ENCODE data around the gene FGR. TPM values are rescaled to one million over a fixed set of nuclear protein-coding genes. Genes with fewer than 3 reads are reported as not detected.
"Not testable (repeated sequence)": the region's sequence is repeated elsewhere in the genome, so short reads cannot be mapped to it uniquely, and the experiment has no call there.

Gene FGR
- total and polyA plus RNA-seq, 8 donors, result 3.1 to 126 (median 4.7) TPM

- intact Hi-C loops (cut with DNase I), result no loop called here
- no peaks in the 10 kb centered on the region for H3K9me3 ChIP-seq
- no peak for ATAC-seq
- H3K27me3 ChIP-seq, result peaks cover 0 to 14% of the 10 kb centered on the region in 2 donors
- peak in 1 of 4 donors; percentile 16 for DNase-seq
- peaks cover 7 to 85% of the 10 kb centered on the region in 2 donors for H3K4me1 ChIP-seq
- H3K36me3 ChIP-seq, result no peaks in the 10 kb centered on the region
- peak overlapping the region; percentile 78 to 95 for H3K27ac ChIP-seq
- H3K4me3 ChIP-seq, result peak overlapping the region in 1 of 2 donors; percentile 63
- no peak for TF ChIP-seq CTCF (IDR thresholded peaks at IDR 0.05)
Observed at GRCh38 chr1:27633298-27633610, 1.7 kb downstream of the FGR start.

DNA sequence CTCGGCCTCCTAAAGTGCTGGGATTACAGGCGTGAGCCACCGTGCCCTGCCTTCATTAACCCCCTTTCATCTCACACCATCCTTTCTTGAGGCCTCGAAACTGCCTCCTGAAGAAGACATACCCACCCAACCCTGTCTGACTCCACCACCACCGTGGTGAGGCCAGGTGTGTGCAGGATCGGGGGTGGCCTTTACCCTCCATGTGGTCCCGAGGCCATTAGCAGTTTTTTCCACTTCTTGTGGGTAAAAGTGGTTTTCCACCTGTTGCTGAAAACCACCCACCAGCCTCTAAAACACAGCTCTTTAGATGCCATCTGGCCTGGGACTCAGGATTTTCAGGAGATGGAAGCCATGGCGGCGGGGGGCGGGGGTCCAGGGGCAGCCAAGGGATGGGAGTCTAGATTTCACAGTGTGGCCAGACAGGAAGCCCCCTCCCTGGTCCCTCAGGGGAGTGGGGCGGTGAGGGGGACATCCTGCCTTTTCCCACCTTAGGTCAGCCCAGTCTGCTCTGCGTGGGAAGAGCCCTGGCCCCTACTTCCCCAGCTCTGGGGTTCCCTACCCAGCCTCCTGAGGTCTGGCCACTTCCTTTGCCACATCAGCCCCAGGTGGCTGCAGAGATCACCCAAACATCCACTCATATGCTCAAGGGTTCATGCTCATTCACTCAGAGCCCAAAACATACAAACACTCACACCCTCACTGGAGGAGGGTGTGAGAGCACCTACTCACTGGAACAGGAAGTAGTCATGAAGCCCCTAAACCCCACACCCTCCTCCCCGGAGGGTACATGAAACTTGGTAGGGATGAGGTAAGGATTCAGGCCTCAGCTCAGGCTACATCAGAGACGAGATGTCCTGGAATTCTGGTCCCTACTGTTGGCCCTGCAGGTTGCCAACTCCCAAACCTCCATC is 2.3 kb downstream of the FGR start:
- no peak for ATAC-seq
- H3K36me3 ChIP-seq, result no peaks in the 10 kb centered on the region
- peak overlapping the region; percentile 78 to 95 for H3K27ac ChIP-seq
- H3K4me3 ChIP-seq, result peak overlapping the region in 1 of 2 donors; percentile 63
- TF ChIP-seq CTCF (IDR thresholded peaks at IDR 0.05), result no peak
- H3K4me1 ChIP-seq, result peaks cover 7 to 92% of the 10 kb centered on the region in 2 donors
- H3K9me3 ChIP-seq, result no peaks in the 10 kb centered on the region
- DNase-seq, result peak in 1 of 4 donors; percentile 55
- intact Hi-C loops (cut with DNase I), result no loop called here
- peaks cover 0 to 14% of the 10 kb centered on the region in 2 donors for H3K27me3 ChIP-seq

GRCh38 chr1:27630859-27631491 is 4.0 kb downstream of the FGR start:
- Histone ChIP-seq H3K27ac (peak overlapping the region; percentile 69 to 95), H3K36me3 (no peaks in the 10 kb centered on the region), H3K9me3 (no peaks in the 10 kb centered on the region), H3K4me1 (peaks cover 7 to 95% of the 10 kb centered on the region in 2 donors), H3K4me3 (peak overlapping the region in 1 of 2 donors; percentile 63), H3K27me3 (peaks cover 0 to 14% of the 10 kb centered on the region in 2 donors)
- ATAC-seq (peak; percentile 35), DNase-seq (peak in 2 of 4 donors; percentile 65 to 74)
- peak in 1 of 2 donors; percentile 10 for TF ChIP-seq CTCF (IDR thresholded peaks at IDR 0.05)
- intact Hi-C loops (cut with DNase I), result no loop called here

DNA sequence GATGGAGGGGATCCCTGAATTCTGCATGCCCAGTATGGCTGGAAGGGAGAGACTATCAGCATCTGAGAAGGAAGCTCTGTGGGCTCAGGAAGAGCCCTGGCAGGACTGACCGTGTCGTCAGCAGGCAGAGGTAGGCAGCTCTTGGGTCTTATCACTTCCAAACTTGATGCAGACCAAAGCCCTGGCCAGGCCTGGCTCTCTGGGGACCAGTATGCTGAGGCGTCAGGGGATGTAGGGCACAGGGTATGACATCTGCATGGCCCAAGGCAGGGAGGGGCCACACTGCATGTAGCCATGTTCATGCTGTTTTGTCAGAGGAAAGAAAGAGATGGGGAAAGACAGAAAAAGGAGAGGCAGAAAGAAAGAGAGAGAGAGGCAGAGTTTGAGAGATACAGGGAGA is 6.3 kb downstream of the FGR start:
- ATAC-seq, result no peak
- Histone ChIP-seq H3K4me3 (peak overlapping the region in 1 of 2 donors; percentile 11), H3K36me3 (peaks cover 0 to 12% of the 10 kb centered on the region in 2 donors), H3K27me3 (peaks cover 0 to under 1% of the 10 kb centered on the region in 2 donors), H3K4me1 (peaks cover 7 to 99% of the 10 kb centered on the region in 2 donors), H3K9me3 (no peaks in the 10 kb centered on the region), H3K27ac (peak overlapping the region; percentile 23 to 95)
- intact Hi-C loops (cut with DNase I), result no loop called here
- TF ChIP-seq CTCF (IDR thresholded peaks at IDR 0.05), result no peak
- peak in 1 of 4 donors; percentile 77 for DNase-seq

DNA sequence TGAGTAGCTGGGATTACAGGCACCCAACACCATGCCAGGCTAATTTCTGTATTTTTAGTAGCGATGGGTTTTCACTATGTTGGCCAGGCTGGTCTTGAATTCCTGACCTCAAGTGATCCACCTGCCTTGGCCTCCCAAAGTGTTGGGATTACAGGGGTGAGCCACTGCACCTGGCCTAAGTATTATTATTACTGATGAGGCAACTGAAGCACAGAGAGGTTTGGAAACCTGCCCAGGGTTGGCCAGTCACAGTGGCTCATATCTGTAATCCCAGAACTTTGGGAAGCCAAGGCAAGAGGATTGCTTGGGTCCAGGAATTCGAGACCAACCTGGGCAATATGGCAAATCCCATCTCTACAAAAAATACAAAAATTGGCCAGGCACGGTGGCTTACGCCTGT is 7.3 kb downstream of the FGR start:
- H3K9me3 ChIP-seq; H3K4me3 ChIP-seq; ATAC-seq; DNase-seq; H3K27me3 ChIP-seq; intact Hi-C loops (cut with DNase I): not testable (repeated sequence)
- H3K27ac ChIP-seq, result peak overlapping the region in 1 of 2 donors; percentile 95
- H3K4me1 ChIP-seq, result peaks cover 7 to 99% of the 10 kb centered on the region in 2 donors
- H3K36me3 ChIP-seq, result peaks cover 0 to 16% of the 10 kb centered on the region in 2 donors
